TTC549 (cell line): ENCODE results near the gene ZNF776.
"Not testable (repeated sequence)": the region's sequence is repeated elsewhere in the genome, so short reads cannot be mapped to it uniquely, and the experiment has no call there.

ENCODE experiments used
- FAIRE-seq: peaks from 2 replicates; lab custom pipeline; 2012; peaks lifted over from hg19 to GRCh38; lab: Jason Lieb, UNC

Gene ZNF776

GRCh38 chr19:57746580-57747471 is at the start of gene ZNF776:
Gene ZNF776, plus strand, starts transcription at chr19:57746815. Its CDS starts 244 bp downstream, at chr19:57747059.
- peak; percentile 95 for FAIRE-seq

GRCh38 chr19:57701625-57702024 is 45.0 kb upstream of the ZNF776 start:
- FAIRE-seq, result no peak

GRCh38 chr19:57706346-57706745 is 40.3 kb upstream of the ZNF776 start:
- no peak for FAIRE-seq

GRCh38 chr19:57708641-57709361 is 37.8 kb upstream of the ZNF776 start, which contains the start of gene ZNF154:
Gene ZNF154, minus strand, starts transcription at chr19:57709204. Its CDS starts 233 bp downstream, at chr19:57708971.
- peak; percentile 85 for FAIRE-seq

DNA sequence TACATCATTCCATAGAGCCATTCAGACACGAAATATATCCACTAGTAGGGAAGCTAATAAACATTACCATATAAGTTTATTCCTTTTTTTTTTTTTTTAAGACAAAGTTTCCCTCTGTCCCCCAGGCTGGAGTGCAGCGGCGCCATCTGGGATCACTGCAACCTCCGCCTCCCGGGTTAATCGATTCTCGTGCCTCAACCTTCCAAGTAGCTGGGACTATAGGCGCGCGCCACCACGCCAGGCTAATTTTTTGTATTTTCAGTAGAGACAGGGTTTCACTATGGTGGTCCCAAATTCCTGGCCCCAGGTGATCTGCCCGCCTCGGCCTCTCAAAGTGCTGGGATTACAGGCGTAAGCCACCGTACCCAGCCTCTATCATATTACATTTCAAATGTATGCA is 37.0 kb upstream of the ZNF776 start:
- FAIRE-seq, result no peak

- FAIRE-seq, result no peak
These were observed 34.4 kb upstream of the ZNF776 start for GRCh38 chr19:57712222-57712621.

GRCh38 chr19:57719424-57719823 is 27.2 kb upstream of the ZNF776 start:
- no peak for FAIRE-seq

DNA sequence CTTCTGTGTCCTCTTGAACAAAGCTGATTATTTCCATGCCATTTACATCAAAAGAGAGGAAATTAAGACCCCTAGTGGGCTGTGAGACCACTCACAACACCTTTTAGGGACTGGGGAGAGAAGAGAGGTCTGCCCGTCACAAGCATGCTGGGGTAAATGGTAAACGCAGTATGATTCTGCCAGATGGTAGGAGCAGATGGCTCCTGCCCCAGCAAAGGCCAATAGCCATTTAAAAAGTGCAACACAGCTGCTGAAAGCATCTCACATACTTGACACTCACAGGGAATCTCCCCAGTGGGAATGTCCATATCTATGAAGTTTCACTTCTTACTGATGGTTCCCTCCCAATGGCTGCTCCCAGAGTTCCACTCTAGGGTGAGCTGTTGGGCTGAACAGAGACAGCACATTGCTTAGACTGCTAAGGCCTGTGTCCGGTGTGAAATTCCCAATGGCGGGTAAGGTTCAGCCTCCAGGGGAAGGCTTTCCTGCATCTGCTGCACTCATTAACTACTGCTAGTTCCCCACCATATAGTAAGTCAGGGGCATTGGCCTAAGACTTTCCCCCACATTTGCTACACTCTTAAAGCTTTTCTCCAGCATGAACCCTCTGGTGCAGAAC is 26.6 kb upstream of the ZNF776 start:
- FAIRE-seq, result no peak

- no peak for FAIRE-seq
These were observed 25.7 kb upstream of the ZNF776 start for GRCh38 chr19:57720878-57721277.

GRCh38 chr19:57738320-57738719 is 8.3 kb upstream of the ZNF776 start:
- FAIRE-seq, result peak; percentile 39

DNA sequence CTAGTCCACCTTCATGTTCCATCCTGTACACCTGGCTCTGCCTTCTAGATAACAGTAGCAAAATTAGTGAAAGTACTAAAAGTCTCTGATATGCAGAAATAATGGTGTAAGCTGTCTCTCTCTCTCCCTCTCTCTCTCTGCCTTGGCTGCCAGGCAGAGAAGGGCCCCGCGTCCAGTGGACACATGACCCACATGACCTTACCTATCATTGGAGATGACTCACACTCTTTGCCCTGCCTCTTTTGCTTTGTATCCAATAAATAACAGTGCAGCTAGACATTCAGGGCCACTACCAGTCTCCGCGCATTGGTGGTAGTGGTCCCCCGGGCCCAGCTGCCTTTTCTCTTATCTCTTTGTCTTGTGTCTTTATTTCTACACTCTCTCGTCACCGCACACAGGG is 7.8 kb upstream of the ZNF776 start:
- FAIRE-seq, result not testable (repeated sequence)

GRCh38 chr19:57747472-57747807 is 825 bp downstream of the ZNF776 start:
- no peak for FAIRE-seq

- FAIRE-seq, result no peak
These were observed 1.4 kb downstream of the ZNF776 start for GRCh38 chr19:57748029-57748428.

GRCh38 chr19:57754091-57754673 is 7.6 kb downstream of the ZNF776 start:
- FAIRE-seq, result no peak

DNA sequence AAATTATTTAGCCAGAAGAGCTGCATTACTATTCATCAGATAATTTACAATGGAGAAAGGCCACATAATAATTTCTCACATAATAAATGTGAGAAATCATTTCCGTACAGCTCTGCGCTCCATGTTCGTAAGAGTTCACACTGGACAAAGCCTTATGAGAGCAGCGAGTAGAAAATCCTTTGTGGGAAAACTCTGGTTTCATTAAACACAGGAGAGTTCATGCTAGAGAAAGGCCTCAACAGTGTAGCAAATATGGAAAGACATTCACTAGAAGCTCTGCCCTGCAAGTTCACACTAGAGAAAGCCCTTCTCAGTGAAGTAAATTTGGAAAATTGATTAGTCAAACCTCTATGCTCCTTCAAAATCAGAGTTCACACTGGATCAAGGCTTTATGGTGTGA is 8.4 kb downstream of the ZNF776 start:
- no peak for FAIRE-seq

DNA sequence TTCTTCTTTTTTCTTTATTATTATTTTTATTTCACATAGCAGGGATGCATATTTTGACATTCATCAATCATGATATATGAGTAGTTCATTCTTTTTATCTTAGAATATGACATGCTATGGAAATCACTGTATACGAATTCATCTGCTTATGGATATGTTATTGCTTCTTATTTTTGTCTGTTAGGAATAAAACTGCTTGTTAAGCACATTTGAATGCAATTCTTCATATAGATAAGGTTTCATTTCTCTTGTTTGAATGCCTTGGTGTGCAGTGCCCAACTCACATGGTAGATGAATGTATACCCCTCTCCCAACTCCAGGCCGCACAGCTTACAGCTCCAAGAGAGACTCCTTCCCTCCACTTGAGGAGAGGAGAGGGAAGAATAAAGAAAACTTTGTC is 11.3 kb downstream of the ZNF776 start:
- FAIRE-seq, result no peak

DNA sequence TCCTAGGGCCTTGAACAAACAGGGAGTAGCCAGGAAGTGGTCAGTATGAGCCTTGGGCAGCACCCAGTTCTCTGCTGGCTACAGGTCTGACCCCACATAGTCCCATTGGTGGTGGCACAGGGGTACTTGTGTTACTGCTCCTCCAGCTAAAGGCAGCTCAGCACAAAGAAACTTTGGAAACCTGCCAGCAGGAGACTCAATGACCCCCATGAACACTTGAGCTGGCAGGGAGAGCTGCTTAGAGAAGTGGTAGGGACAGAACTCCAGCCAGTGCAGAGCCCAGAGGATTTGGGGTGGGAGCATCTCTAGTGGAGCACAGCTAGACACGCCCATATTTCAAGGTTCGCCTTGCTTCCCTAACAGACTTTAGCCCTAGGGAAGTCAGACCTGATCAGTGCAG is 12.5 kb downstream of the ZNF776 start:
- no peak for FAIRE-seq

DNA sequence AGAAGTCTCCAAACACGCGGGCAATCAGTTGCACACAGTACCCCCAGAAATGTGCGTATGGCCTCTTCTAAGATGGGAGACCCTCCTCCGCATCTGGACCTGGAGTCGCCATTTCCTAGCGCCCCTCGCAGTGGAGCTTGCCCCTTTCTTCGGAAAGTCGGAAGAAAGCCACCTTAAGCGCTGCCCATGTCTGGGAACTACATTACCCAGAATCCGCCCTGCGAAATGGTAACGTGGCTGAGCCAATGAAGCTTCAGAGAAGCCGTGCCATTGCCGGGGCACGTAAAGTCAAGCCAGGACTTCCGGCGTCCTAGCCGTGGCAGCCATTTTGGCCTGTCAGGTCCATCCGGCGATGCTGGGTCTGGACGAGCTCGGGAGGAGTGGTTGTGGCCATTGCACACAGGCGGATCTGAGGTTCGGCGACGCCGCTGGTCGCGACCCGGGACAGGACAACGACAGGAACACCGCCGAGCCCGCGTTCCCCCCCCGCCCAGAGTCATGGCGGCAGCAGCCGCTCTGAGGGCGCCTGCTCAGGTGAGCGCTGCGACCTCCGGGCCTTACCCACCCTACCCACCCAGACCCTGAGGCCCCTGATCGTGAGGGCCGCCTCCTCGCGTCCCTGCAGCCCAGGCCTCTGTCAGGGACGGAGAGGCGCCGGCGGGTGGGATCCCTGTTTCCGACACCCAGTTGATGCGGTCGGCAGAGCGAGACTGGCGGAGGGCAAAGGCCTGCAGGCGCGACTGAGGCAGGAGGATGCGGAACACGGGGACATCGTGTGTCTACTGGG is 22.9 kb downstream of the ZNF776 start, which contains the start of gene ZNF586:
ZNF586 (plus strand) TSS at position 332 of the 787 bp plus-strand sequence; CDS start at position 499, 167 bp downstream.
- FAIRE-seq, result peak; percentile 79

- no peak for FAIRE-seq
These were observed 24.8 kb downstream of the ZNF776 start for GRCh38 chr19:57771417-57771816.

DNA sequence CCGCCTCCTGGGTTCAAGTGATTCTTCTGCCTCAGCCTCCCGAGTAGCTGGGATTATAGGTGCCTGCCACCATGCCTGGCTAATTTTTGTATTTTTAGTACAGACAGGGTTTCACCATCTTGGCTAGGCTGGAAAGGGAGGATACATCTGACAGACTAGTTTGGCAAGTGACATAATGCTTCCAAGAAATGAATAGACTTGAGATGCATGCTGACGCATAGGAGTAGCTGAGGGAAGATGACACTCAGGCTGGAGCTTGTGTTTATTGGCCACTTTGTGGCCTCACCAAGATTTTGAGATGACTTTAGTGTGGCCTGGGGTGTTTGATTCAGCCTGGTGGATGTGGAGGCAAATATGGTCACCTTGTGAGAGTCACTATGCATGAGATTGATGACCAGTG is 26.9 kb downstream of the ZNF776 start:
- no peak for FAIRE-seq

GRCh38 chr19:57776764-57777296 is 30.2 kb downstream of the ZNF776 start:
- no peak for FAIRE-seq
